Activated T-cell treated with anti-CD3 and anti-CD28 coated beads for 4 hours (primary cell): ENCODE results near the gene DHX32.
A peak's percentile ranks its signal among the peaks of the same experiment; 100 is the strongest.
"Not testable (repeated sequence)": the region's sequence is repeated elsewhere in the genome, so short reads cannot be mapped to it uniquely, and the experiment has no call there.

Experiments used
- DNase-seq: peaks from one replicate; pipeline ENCODE4 v3.0.0-alpha.2; 2020

The DHX32 gene, protein sequence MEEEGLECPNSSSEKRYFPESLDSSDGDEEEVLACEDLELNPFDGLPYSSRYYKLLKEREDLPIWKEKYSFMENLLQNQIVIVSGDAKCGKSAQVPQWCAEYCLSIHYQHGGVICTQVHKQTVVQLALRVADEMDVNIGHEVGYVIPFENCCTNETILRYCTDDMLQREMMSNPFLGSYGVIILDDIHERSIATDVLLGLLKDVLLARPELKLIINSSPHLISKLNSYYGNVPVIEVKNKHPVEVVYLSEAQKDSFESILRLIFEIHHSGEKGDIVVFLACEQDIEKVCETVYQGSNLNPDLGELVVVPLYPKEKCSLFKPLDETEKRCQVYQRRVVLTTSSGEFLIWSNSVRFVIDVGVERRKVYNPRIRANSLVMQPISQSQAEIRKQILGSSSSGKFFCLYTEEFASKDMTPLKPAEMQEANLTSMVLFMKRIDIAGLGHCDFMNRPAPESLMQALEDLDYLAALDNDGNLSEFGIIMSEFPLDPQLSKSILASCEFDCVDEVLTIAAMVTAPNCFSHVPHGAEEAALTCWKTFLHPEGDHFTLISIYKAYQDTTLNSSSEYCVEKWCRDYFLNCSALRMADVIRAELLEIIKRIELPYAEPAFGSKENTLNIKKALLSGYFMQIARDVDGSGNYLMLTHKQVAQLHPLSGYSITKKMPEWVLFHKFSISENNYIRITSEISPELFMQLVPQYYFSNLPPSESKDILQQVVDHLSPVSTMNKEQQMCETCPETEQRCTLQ

DNA sequence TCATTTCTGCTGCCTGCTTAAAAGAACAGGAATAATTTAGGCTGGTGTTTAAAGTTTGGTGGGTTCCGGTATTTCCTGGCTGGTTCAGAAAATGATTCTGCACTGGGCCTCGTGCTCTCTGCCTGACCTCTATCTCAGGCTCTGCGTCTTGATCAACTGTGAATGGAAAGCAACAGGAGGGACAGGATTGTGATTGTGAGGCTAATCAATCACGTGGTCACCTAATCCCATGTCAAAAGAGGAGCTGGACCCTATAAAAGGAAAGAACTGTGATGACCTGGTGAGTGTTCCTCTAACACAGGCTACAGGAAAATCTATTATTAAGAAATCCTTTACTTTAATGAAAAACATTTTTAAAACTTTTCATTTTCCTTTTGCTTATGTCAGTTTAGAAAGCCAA is at the start of gene DHX32:
DHX32 (minus strand) TSS at position 101 of the 400 bp plus-strand sequence. CDS start 468 bp downstream, outside the sequence.
- DNase-seq, result no peak

DNA sequence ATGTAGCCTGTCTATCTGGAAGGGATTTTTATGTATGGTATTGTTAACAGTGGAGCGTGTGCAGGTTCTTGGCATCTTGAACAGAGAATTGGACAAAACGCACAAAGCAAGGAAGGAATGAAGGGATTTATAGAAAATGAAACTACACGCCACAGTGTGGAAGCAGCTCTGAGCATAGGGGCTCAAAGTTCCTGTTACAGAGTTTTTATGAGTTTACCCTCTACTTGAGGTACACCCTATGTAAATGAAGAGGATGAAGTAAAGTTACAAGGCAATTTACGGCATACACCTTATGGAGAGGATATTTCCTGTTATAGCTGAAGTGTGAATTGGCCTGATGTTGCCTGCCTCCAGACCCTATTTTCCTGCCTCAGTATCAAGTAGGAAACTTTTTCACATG is 48.5 kb upstream of the DHX32 start:
- no peak for DNase-seq

DNA sequence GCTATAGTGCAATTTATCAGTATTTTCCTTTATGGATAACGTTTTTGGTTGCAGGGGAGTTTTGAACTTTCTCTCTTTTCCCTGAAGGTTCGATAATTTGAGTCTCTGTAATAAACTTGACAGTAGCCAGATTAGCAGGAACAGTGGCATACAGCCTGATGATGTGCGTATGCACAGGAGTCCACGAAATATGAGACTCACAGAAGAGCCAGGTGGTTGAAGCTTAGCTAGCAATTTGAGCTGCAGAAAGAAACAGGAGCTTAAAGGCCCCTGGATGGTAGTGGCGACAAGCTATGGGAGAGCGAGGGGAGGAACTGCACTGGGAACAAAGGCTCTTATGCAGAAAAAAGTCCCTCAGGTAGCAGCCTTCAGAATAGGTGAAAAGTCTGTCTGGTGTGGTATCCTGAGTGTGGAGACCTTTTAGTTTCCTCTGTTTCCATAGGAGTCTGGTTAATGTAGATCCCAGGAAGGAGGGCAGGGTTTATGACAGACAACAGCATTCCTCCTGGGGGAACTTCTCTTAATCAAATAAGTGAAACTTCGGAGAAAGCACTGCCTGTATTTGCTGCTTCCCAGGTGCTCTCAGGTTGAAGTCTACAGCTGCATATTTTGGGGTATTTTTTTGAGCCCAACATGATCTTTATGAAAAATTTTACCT is 48.0 kb upstream of the DHX32 start:
- DNase-seq, result no peak

DNA sequence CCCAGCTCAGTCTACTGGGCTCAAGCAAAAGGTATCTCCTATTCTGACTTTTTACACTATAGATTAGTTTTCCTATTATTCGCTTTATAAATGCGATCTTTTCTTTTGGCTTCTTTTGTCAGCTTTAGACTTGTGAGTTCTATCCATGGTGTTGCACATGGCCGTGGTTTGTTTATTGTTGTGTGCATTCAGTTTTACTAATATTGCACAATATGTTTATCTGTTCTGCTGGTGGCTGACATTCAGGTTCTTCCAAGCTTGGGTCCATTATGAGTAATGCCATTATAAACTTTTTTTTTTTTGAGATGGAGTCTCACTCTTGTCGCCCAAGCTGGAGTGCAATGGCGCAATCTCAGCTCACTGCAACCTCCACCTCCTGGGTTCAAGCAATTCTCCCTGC is 46.2 kb upstream of the DHX32 start:
- not testable (repeated sequence) for DNase-seq

DNA sequence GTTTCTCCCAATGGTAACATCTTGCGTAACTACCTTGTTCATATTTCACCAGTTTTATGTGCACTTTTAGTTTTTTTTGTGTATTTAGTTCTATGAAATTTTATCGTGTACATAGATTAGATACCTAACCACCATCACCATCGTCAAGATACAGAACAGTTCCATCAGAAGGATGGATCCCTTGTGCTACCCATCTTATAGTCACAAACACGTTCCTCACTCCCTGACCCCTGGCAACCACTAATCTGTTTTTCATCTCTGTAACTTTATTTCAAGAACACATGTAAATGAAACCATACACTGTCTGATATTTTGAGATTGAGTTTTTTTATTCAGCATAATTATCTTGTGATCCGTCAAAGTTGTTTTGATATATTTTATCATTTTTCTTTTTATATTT is 45.2 kb upstream of the DHX32 start:
- no peak for DNase-seq

DNA sequence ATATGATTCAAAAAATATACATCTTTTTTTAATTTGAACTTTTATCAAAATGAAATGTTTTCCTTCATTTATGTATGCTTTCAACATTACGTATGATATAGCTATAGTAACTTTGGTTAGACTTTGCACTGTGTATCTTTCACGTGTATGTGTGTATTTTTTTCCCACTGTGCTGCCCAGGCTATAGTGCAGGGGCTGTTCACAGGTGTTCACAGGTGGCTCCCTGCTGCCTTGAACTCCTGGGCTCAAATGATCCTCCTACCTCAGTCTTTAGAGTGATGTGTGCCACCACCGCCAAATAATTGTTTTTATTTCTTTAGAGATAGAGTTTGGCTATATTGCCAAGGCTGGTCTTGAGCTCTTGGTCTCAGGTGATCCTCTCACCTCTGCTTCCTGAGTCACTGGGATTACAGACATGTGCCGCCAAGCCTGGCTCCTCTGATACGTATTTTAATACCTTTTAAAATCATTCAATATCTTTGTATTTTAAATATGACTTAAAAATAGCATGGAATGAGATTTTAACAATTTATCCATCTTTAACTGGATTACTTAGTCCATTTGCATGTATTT is 44.3 kb upstream of the DHX32 start:
- DNase-seq, result no peak

DNA sequence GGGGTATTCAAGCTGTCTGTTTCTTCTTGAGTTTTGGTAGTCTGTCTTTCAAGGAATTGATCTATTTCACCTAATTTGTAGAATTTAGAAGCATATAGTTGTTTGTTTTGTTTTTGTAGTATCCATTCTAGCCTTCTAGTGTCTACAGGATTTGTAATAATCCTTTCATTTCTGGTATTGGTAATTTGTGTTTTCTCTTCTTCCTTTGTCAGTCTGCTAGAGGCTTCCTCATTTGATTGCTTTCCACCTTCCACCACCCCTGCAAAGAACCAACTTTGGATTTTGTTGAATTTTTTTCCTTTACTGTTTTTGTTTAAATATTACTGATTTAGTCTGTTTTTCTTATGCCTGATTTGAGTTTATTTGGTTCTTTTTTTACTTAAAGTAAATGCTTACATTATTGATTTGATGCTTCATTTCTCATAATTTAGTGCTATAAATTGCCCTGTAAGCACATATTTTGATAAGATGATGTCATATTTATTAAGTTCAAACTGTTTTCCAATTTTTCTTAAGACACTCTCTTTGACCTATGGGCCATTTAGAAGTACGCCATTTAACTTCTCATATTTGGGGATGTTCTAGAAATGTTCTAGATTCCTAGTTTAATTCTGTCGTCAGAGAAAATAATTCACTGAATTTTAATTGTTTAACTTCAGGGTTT is 40.7 kb upstream of the DHX32 start:
- DNase-seq, result not testable (repeated sequence)

DNA sequence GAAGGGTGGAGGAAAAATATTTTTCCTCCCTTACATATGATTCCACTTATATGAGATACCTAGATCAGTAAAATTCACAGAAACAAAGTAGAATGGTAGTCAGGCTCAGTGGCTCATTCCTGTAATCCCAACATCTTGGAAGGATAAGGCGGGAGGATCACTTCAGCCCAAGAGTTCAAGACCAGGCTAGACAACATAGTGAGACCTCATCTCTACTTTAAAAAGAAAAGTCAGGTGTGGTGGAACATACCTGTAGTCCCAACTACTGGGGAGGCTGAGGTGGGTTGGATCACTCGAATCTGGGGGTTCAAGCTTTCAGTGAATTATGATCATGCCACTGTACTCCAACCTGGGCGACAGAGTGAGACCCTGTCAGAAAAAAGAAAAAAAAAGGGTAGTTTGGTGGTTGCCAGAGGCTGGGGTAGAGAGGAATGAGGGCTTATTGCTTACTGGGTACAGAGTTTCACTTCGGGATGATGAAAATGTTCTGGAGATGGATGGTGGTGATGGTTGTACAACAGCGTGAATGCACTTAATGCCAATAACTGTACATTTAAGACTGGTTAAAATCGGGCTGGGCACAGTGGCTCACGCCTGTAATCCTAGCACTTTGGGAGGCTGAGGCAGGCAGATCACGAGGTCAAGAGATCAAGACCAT is 36.7 kb upstream of the DHX32 start:
- DNase-seq, result not testable (repeated sequence)

DNA sequence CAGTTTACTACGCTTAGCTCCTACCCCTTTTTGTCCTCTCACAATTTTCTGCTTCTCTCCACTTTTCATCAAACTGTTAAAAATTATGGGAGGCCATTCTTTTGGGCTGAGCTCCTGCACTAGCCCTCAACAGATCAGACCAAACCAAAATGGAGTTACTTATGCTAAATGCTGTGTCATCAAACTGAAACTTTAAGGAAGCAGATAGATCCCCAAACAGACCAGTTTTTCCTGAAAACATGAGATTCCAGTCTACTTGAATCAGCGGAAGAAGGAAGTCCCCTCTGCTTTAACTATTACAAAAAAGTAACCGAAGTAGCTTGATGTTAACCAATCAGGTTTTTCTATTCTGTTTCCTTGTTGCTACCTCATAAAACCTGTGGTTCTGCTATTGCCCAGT is 35.9 kb upstream of the DHX32 start:
- DNase-seq, result no peak

DNA sequence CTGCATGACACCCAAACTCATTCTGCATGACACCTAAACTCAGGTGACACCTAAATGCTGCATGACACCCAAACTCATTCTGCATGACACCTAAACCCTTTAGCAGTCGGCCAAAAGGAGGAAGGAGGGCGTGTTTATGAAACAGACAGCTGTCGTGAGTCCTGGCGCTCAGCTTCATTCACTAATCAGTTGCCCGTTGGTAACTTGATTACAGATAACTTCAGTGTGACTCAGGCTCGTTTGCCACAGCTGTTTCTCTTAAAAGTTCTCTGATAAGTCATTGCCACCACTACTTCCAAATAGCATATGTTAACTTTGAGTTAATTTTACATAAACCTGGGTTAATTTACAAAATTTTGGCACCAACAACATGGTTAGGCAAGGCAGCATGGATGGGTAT is 32.2 kb upstream of the DHX32 start:
- not testable (repeated sequence) for DNase-seq

DNA sequence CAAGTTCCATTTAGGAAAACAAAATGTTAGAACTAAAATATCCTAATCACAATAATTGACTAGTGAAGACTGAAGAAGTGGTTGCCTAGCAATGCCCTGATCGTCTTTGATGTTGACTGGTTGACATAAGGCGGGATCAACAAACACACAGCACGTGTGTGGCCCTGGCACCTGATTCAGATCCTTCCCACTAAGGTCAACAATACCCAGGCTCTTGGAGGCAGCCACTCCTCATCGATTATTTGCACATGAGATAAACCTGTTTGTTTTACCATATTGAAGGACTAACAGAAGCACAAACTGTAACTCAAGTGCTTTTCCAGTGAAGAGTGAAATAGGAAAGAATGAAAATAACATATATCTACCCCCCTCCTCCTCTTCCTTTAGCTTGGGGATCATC is 30.9 kb upstream of the DHX32 start:
- DNase-seq, result no peak

DNA sequence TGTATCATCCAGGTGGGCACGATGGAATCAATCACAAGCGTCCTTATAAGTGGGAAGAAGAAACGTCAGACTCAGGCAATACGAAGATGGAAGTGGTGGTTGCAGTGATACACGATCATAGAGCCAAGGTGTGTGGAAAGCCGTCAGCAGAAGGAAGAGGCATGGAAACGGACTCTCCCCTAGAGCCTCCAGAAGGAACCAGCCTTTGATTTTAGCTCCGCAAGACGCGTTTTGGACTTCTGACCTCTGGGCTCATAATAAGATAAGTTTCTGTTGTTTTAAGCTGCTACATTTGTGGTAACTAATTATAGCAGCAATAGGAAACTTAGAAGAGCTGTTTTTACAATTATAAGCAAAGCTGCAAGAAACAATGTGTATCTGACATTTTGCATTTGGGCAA is 30.1 kb upstream of the DHX32 start:
- no peak for DNase-seq

DNA sequence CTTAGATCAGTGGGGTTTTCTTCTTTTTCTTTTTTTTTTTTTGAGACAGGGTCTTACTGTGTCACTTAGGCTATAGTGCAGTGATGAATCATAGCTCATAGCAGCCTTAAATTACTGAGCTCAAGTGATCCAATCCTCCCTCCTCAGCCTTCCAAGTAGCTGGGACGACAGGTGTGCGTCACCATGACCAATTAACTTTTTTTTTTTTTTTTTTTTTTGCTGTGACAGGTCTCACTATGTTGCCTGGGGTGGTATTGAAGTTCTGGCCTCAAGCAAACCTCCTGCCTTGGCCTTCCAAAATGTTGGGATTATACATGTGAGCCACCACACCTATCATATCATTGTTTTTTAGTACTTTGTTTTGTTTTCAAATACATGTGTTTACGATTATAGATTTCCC is 28.4 kb upstream of the DHX32 start:
- DNase-seq, result not testable (repeated sequence)

DNA sequence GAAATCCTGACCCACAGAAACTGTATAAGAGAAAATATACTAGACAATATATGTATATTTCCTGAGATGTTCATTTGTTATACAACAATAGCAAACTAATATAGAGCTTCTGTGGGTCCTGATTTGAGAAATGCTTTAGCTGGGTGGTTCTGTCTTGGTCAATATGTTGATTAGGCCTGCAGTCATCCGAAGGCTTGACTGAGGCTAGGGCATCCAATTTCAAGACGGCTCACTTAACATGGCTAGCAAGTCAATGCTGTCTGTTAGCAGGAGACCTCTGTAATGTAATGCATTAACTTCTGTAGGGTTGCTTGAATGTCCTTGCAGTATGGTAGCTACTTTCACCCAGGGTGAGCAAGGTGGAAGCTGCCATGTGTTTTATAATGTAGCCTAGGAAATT is 27.7 kb upstream of the DHX32 start:
- DNase-seq, result not testable (repeated sequence)

DNA sequence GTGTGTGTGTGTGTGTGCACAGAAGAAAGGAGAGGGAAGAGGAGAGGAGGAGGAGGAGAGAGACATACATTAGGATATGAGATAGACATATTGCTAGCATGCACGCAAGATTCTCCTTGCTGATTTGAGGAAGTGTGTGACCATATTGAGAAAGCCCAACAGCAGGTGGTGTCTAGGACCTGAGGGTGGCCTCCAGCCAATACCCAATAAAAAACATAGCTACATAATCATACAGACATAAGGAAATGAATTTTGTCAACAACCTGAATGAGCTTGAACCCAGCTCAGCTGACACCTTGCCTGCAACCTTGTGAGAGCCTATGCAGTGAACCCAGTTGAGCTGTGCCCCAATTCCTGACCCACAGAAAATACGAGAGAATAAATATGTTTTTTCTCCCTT is 26.5 kb upstream of the DHX32 start:
- DNase-seq, result not testable (repeated sequence)

DNA sequence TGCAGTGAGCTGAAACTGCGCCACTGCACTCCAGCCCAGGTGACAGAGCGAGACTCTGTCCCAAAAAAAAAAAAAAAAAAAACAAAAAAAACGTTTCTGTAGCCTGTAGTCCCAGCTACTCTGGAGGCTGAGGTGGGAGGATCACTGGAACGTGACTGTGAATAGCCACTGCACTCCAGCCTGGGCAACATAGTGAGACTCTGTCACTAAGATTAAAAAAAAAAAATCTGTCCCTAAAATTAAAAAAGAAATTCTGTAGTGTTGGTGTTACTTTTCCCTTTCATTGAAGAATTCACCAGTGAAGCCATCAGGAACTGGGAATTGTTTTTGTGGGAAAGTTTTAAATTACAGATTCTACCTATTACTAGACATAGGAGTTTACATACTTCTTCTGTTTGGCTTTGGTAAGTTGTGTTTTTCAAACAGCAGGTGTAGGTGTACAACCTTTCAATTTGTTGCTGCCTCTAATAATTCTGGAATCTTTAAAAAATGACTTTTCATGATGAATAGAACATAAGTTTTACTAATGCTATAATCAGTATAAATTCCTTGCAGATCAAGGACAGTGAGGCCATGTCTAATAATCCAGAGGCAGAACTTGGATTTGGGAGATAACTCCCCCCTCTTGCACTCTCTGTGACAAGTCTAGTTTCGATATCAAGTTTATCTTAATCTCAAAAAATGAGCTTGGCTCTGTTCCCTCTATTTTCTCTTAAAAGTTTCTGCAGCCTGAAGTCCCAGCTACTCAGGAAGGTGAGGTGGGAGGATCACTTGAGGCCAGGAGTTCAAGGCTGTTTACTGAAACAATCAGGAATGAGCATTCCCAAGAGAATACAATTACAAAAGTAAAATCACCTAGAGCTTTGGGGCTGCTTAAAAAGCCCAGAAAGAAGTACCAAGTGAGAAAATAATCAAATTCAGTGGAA is 24.2 kb upstream of the DHX32 start:
- DNase-seq, result not testable (repeated sequence)

DNA sequence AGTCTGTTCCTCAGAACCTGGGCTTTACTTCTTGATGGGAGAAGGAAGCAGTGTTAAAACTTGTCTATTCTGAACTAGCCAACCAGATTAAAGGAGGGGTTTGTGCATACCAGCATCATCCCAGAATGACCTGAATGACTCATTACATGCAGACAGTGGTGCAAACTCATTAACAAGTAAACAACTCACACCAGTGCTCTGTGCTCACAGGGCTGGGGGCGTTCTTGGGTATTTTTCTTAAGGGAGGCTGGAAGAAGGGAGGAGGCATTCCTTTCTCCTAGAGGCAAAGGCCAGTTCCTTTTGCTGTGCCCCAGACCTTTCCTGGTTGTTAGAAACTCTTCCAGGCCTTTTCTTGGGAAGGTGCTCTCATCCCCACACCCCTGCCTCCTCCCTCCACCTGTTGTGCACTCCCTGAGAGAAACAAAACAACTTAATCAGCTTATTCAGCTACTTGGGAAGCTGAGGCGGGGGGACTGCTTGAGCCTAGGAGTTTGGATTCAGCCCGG is 22.1 kb upstream of the DHX32 start:
- DNase-seq, result not testable (repeated sequence)

DNA sequence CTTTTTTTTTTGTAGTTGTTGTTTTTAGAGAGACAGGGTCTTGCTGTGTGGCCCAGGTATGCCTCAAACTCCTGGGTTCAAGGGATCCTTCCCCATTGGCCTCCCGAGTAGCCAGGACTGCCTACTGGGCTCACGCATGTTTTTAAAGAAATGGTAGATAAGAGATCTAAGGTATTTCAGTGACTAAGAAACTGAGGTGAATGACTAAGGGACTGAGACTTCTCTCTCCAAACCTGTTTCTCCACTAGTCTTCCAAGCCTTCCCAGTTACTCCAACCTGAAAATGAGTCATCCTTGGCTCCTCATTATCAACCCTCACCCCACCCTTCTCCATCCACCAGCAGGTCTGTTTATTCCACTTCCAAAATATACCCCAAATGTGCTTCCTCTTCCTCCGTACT is 19.9 kb upstream of the DHX32 start:
- DNase-seq, result not testable (repeated sequence)

DNA sequence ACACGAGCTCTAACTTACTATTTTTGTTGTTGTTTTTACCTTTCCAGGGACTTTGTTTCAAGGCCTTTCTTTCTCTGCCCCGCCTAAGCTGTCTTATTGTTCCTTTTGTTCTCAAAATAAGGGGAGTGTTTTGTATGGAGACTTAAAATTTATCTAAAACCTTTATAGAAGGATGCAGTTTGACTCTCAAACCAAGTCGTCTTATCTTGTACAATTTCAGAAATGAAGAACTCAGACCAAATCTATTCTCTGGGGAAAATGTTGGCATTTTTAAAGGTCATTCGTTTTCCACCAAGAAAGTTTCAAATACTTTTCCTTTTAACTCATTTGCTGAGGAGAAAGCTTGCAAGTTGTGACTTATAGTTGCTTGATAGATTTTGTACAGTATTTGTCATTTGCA is 16.2 kb upstream of the DHX32 start:
- DNase-seq, result not testable (repeated sequence)

DNA sequence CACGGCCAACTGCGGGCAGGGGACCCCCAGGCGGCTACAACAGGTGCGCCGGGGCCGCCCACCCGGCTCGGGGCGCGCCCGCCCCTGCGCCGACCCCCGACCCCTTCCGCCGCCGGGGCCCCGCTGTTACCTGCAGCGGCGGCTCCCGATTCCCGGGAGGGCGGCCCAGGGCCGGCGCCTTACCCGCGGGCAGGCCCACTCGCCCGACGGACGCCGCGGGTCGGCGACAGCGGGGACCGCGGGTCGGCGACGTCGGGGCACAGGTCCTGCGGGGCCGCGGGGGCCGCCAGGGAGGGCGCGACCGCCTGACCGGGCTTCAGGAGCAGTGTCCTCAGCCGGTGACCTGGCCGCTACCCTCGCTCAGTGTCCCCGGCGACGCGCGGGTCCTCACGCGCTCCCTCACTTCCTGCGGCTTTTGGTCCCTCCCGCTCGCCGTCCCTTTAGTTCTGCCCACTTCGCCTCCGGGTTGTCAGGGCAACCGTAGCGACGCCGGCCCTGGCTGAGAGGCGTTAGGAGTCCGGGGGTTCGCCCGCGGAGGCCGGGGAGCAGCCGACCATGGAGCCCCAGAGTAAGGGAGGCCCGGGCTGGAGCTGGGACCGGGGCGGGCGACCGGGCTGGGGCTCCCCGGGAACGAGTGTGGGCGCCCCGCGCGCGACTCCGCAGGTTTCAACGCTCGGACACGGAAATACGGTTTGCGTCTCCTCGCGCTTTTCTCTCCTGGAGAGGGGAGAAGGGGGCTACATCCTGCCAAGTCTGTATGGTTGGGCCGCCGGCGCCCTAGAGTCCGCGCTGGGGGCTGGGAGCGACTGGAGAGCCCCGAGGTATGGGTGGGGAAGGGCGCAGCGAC is 15.2 kb upstream of the DHX32 start, which contains the start of gene FANK1:
FANK1 (plus strand) TSS at position 477 of the 847 bp plus-strand sequence; CDS start at position 556, 79 bp downstream.
- peak; percentile 69 for DNase-seq
